WERI-Rb-1 (cell line): Measurements from ENCODE around the gene RPL37A.

Source experiments
- DNase-seq: peaks from one replicate; pipeline ENCODE4 v3.0.0-alpha.2; 2020
- H3K27ac ChIP-seq: fragments of 250-450 bp; sonication (Bioruptor Pico); 2 replicates; pipeline ENCODE4 v1.5.1; 2020; ENCODE audit warnings: mild to moderate bottlenecking, moderate library complexity
- H3K27me3 ChIP-seq: fragments of 250-450 bp; sonication (Bioruptor Pico); 2 replicates; pipeline ENCODE4 v1.5.1; 2021; ENCODE audit warnings: mild to moderate bottlenecking, low read depth, moderate library complexity; ENCODE audit not compliant: insufficient read depth, severe bottlenecking
- H3K36me3 ChIP-seq: fragments of 250-450 bp; sonication (Bioruptor Pico); 2 replicates; pipeline ENCODE4 v1.5.1; 2020; ENCODE audit warnings: mild to moderate bottlenecking, moderate library complexity
- H3K4me3 ChIP-seq: 2 replicates; pipeline ENCODE4 v1.5.1; 2011; ENCODE audit warnings: low read depth, mild to moderate bottlenecking, control low read depth, low read length
- H3K9me3 ChIP-seq: fragments of 250-450 bp; sonication (Bioruptor Pico); 2 replicates; pipeline ENCODE4 v1.5.1; 2021; ENCODE audit warnings: mild to moderate bottlenecking, moderate library complexity; ENCODE audit not compliant: severe bottlenecking
- CTCF ChIP-seq: IDR thresholded peaks from 2 replicates; pipeline ENCODE4 v1.5.1; 2011; ENCODE audit warnings: low read depth, mild to moderate bottlenecking, control low read depth, inconsistent platforms, low read length

Gene RPL37A

DNA sequence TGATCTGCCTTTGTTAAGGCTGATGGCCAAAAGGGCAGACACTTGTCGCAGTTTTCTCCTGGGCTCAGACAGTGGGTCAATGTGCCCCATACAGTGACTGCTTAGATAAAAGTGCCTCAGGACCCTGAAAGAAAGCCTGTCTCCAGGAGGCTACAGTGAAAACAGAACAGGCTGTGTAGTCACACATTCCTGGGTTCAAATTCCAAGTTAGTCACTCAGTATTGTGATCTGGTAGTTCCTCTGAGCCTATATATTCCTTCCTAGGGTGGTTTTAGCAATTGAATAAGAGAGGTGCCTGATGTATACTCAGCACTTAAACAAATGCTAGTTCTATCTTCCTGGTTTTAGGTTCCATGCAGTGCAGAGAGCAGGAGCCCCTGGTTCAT, 54.4 kb downstream of the RPL37A start:
- DNase-seq, result no peak
- no peak overlapping the region for H3K4me3 ChIP-seq
- no peak overlapping the region for H3K27ac ChIP-seq
- no peaks in the 10 kb centered on the region for H3K9me3 ChIP-seq
- H3K36me3 ChIP-seq, result no peaks in the 10 kb centered on the region
- no peaks in the 10 kb centered on the region for H3K27me3 ChIP-seq
- TF ChIP-seq CTCF, result no peak
